HepG2 (cell line): ENCODE data around the gene FGGY. TPM values are rescaled to one million over a fixed set of nuclear protein-coding genes. Genes with fewer than 3 reads are reported as not detected.

Experiments used
- ARNTL ChIP-seq: sonication (generic); formaldehyde crosslinking; IDR thresholded peaks from 2 replicates; pipeline ENCODE4 v1.4.0; 2020; ENCODE audit warnings: mild to moderate bottlenecking, missing genetic modification reagents
- FOXA1 ChIP-seq, 2 experiments: fragments of 450-650 bp in 1 of 2; sonication (generic) in 1 of 2; formaldehyde crosslinking in 1 of 2; IDR thresholded peaks; 2 replicates each; pipeline versions ENCODE4 v1.4.0 to v1.6.1; 2016 to 2020; ENCODE audit warnings: missing genetic modification reagents in 1 of 2
- GATA4 ChIP-seq: sonication (generic); IDR thresholded peaks from 2 replicates; pipeline ENCODE4 v1.6.1; 2016; ENCODE audit warnings: antibody characterized with exemption, low read depth, borderline replicate concordance
- IKZF5 ChIP-seq: IDR thresholded peaks from 2 replicates; pipeline ENCODE4 v1.6.1; 2018; ENCODE audit warnings: missing genetic modification reagents, mild to moderate bottlenecking, missing compliant biosample characterization
- IRF2 ChIP-seq: IDR thresholded peaks from 2 replicates; pipeline ENCODE4 v1.6.1; 2018; ENCODE audit warnings: missing genetic modification reagents, missing compliant biosample characterization
- PHF20 ChIP-seq: sonication (generic); formaldehyde crosslinking; IDR thresholded peaks from 2 replicates; pipeline ENCODE4 v1.5.0; 2020; ENCODE audit warnings: mild to moderate bottlenecking, missing genetic modification reagents
- RNF2 ChIP-seq: fragments of 450-650 bp; conservative IDR thresholded peaks from 2 replicates; pipeline ENCODE4 v1.6.1; 2016; ENCODE audit warnings: low read depth
- SAP130 ChIP-seq: IDR thresholded peaks from 2 replicates; pipeline ENCODE4 v1.6.1; 2016; ENCODE audit warnings: low read depth
- SCMH1 ChIP-seq: sonication (generic); formaldehyde crosslinking; IDR thresholded peaks from 2 replicates; pipeline ENCODE4 v1.9.0; 2021; ENCODE audit warnings: missing genetic modification reagents, mild to moderate bottlenecking, borderline replicate concordance
- SMAD3 ChIP-seq: sonication (generic); formaldehyde crosslinking; IDR thresholded peaks from 2 replicates; pipeline ENCODE4 v1.4.0; 2020; ENCODE audit warnings: missing genetic modification reagents
- SMC3 ChIP-seq: IDR thresholded peaks from 2 replicates; pipeline ENCODE4 v1.6.1; 2011; ENCODE audit warnings: low read length, improper control_type of control experiment
- SOX6 ChIP-seq, 2 experiments: fragments of 450-650 bp in 1 of 2; sonication (generic) in 1 of 2; formaldehyde crosslinking in 1 of 2; IDR thresholded peaks; 2 replicates each; pipeline versions ENCODE4 v1.4.0 to v1.6.1; 2017 to 2020; ENCODE audit warnings: antibody characterized with exemption in 1 of 2, mild to moderate bottlenecking in 1 of 2, missing genetic modification reagents in 1 of 2
- TBX3 ChIP-seq: fragments of 450-650 bp; IDR thresholded peaks from 2 replicates; pipeline ENCODE4 v1.6.1; 2017; ENCODE audit warnings: antibody characterized with exemption, mild to moderate bottlenecking, inconsistent platforms, borderline replicate concordance
- TFDP1 ChIP-seq: IDR thresholded peaks from 2 replicates; pipeline ENCODE4 v1.6.1; 2016; ENCODE audit warnings: missing compliant biosample characterization, missing genetic modification reagents, borderline replicate concordance
- THAP8 ChIP-seq: sonication (generic); formaldehyde crosslinking; IDR thresholded peaks from 2 replicates; pipeline ENCODE4 v1.5.1; 2020; ENCODE audit warnings: missing genetic modification reagents, mild to moderate bottlenecking, borderline replicate concordance
- TOE1 ChIP-seq: sonication (generic); formaldehyde crosslinking; IDR thresholded peaks from 2 replicates; pipeline ENCODE4 v1.4.0; 2020; ENCODE audit warnings: mild to moderate bottlenecking, missing genetic modification reagents
- ZBED4 ChIP-seq: sonication (generic); formaldehyde crosslinking; IDR thresholded peaks from 2 replicates; pipeline ENCODE4 v1.4.0; 2020; ENCODE audit warnings: missing genetic modification reagents, borderline replicate concordance
- ZNF124 ChIP-seq: sonication (generic); formaldehyde crosslinking; IDR thresholded peaks from 2 replicates; pipeline ENCODE4 v1.4.0; 2020; ENCODE audit warnings: missing genetic modification reagents
- ZNF274 ChIP-seq: sonication (generic); formaldehyde crosslinking; IDR thresholded peaks from 2 replicates; pipeline ENCODE4 v1.5.1; 2020; ENCODE audit warnings: mild to moderate bottlenecking, missing genetic modification reagents
- ZNF597 ChIP-seq: sonication (generic); formaldehyde crosslinking; IDR thresholded peaks from 2 replicates; pipeline ENCODE4 v1.5.0; 2020; ENCODE audit warnings: missing genetic modification reagents
- ZNF629 ChIP-seq: sonication (generic); formaldehyde crosslinking; conservative IDR thresholded peaks from 2 replicates; pipeline ENCODE4 v1.5.0; 2020; ENCODE audit warnings: missing genetic modification reagents
- ZNF724P ChIP-seq: sonication (generic); formaldehyde crosslinking; IDR thresholded peaks from 2 replicates; pipeline ENCODE4 v1.8.0; 2022; ENCODE audit warnings: missing genetic modification reagents, borderline replicate concordance
- ZNF792 ChIP-seq: IDR thresholded peaks from 2 replicates; pipeline ENCODE4 v1.6.1; 2016
- ZNF816 ChIP-seq: sonication (generic); formaldehyde crosslinking; IDR thresholded peaks from 2 replicates; pipeline ENCODE4 v1.8.0; 2022; ENCODE audit warnings: missing genetic modification reagents, mild to moderate bottlenecking, borderline replicate concordance
- polyA plus RNA-seq, 8 experiments: library from polyadenylated mRNA; depleted of rRNA in 3 of 8; stranded (reverse) in 7 of 8; unstranded in 1 of 8; fragments of >200 nt; fragmentation: Illumina TruSeq in 4 of 8; extraction: Trizol in 4 of 8; gene quantifications; 2 replicates each; pipeline versions ENCODE4 v1.2.1 to v1.2.3, GENCODE V29; 2011 to 2016; ENCODE audit warnings: low read depth in 4 of 8, missing spikeins in 1 of 8, mixed read lengths in 1 of 8; ENCODE audit not compliant: insufficient read depth in 1 of 8
- total RNA-seq, 5 experiments: library from RNA; depleted of rRNA; stranded (reverse); fragments of >200 nt; fragmentation: Illumina TruSeq; extraction: Trizol; gene quantifications; 2 replicates each; pipeline ENCODE4 v1.2.3, GENCODE V29; 2016; ENCODE audit warnings: low read depth in 1 of 5

Gene FGGY
- total and polyA plus RNA-seq, 2 of the 13 experiments (the other 11 are each of a cell fraction or from before 2014, with no cell fraction given), result 15.7 to 27.5 TPM

- no peak for TF ChIP-seq ZNF124
- no peak for TF ChIP-seq GATA4
- TF ChIP-seq ZNF629 (CRISPR knock-in tag), result no peak; the same call in 1 of the 2 replicates
- peak; percentile 59; the same call in 1 of the 2 replicates for TF ChIP-seq TFDP1
- no peak for TF ChIP-seq FOXA1 (IDR thresholded peaks at IDR 0.05)
- TF ChIP-seq FOXA1 (CRISPR knock-in tag; IDR thresholded peaks at IDR 0.05), result peak; percentile 58
- TF ChIP-seq ZNF274 (CRISPR knock-in tag), result no peak
- peak; percentile 54 for TF ChIP-seq SAP130
- TF ChIP-seq ARNTL (CRISPR knock-in tag), result no peak
- TF ChIP-seq SMAD3, result peak; percentile 53; the same call in 1 of the 2 replicates
- TF ChIP-seq PHF20, result no peak
- TF ChIP-seq SOX6 (IDR thresholded peaks at IDR 0.05), result no peak
- TF ChIP-seq SOX6 (CRISPR knock-in tag; IDR thresholded peaks at IDR 0.05), result peak; percentile 85
- TF ChIP-seq TOE1 (CRISPR knock-in tag), result no peak
- TF ChIP-seq ZNF816 (CRISPR knock-in tag), result no peak
- 0 out of 2 replicates have a peak, but pooled peaks have one; percentile 18 for TF ChIP-seq TBX3
- TF ChIP-seq IRF2, result peak; percentile 24; the same call in 1 of the 2 replicates
- peak; percentile 59; the same call in 1 of the 2 replicates for TF ChIP-seq ZNF724P (CRISPR knock-in tag)
- TF ChIP-seq ZNF792, result 0 out of 2 replicates have a peak, but pooled peaks have one; percentile 33
- TF ChIP-seq SMC3, result peak; percentile 32; the same call in 1 of the 2 replicates
- TF ChIP-seq ZNF597, result no peak
- no peak for TF ChIP-seq THAP8 (CRISPR knock-in tag)
- TF ChIP-seq RNF2, result no peak
- 0 out of 2 replicates have a peak, but pooled peaks have one; percentile 19 for TF ChIP-seq ZBED4 (CRISPR knock-in tag)
- TF ChIP-seq SCMH1 (CRISPR knock-in tag), result no peak
- TF ChIP-seq IKZF5, result peak; percentile 45; the same call in 1 of the 2 replicates
These were observed 377.7 kb downstream of the FGGY start (continued) for GRCh38 chr1:59674595-59674994.
